Limb (tissue), 2 donors: ENCODE results near the gene KRT222.
A peak's percentile ranks its signal among the peaks of the same experiment; 100 is the strongest.

ENCODE experiments used
- DNase-seq, 2 donors: peaks; one replicate each; pipeline ENCODE4 v3.0.0-alpha.2; 2016; ENCODE audit errors: extremely low spot score in 2 of 2

KRT222 gene

GRCh38 chr17:40664582-40665333, at the start of gene KRT222:
TSS of gene KRT222 (minus strand) at chr17:40665177. CDS start at chr17:40665099, 78 bp downstream.
- no peak for DNase-seq

- no peak for DNase-seq
Observed at GRCh38 chr17:40714473-40714872, 49.5 kb upstream of the KRT222 start.

DNA sequence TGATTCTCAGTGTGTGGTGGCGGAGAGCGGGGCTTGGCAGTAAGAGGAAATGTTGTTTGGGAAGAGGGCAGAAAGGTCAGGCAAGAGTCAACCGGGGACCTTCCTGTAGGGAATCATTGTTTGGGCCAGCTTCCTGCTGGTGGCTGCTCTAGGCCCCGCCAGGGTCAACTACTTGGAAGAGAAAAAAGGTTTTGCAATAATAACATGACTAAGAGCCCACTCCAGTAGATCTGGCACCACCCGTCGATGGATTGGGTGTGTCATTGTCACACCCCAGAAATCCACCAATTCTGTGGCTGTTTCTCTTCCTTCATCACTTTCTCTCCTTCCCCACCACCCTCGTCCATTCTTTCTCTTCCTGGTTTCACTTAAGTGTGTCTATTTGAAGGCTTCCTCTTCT, 42.8 kb upstream of the KRT222 start:
- DNase-seq = no peak

- no peak for DNase-seq
Observed at GRCh38 chr17:40705584-40705983, 40.6 kb upstream of the KRT222 start.

DNA sequence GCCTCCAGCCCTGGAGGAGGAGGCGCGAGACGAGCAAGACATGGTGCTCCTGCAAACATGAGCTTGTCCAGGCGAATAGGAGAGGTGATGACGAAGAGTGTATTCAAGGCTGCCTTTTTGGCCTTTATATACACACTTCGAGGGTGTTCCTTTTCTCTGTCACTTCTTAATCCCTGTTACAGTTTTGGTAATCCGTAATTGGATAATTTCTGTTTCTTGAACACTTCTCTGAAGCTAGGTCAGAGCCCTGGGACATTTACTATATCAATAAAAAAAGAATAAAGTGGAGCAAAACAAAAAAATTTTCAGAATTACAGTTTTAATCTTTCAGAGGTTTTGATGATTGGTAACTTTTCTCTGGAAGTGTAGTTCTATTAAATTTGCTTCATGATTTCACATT, 38.7 kb upstream of the KRT222 start, which contains the start of gene KRT24:
Gene KRT24 (minus strand): TSS at position 101 of the 400 bp plus-strand sequence. CDS start 59 bp downstream, at position 42.
- no peak for DNase-seq

DNA sequence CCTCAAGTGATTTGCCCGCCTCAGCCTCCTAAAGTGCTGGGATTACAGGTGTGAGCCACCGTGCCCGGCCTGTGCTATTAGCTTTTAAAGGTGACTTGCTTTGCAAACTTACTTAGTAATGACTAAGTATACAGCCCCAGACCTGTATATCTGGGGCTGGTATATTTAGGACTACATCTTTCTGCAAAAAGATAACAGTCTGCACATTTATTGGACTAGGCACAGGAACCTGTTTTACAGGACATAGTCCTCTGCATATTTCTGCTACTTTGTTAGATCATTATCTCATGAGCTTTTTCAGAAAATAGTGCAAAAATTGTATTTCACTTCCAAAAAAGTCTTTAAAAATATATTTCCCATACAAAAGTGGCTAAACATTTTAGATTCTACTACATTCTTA, 37.3 kb upstream of the KRT222 start:
- no peak for DNase-seq

GRCh38 chr17:40699853-40700252, 34.9 kb upstream of the KRT222 start:
- DNase-seq = peak in 1 of 2 donors; percentile 42

DNA sequence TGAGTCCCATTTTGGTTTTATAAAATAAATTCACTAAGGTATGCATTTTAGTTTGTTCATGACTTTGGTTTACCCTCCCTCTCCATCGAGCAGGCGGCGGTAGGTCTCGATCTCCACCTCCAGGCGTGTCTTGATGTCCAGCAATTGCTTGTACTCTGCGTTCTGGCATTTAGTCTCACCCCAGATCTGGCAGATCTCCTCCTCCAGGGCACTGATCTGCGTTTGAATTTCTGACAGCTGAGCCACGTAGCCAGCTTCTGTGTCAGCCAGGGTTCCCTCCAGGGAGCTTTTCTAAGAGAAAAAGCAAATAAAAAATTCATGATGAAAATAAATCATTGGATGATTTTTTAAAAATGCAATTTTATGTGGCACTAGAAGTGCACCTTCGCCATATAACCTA, 34.4 kb upstream of the KRT222 start:
- DNase-seq = peak in 1 of 2 donors; percentile 37

- DNase-seq = no peak
Observed at GRCh38 chr17:40697297-40697696, 32.3 kb upstream of the KRT222 start.

DNA sequence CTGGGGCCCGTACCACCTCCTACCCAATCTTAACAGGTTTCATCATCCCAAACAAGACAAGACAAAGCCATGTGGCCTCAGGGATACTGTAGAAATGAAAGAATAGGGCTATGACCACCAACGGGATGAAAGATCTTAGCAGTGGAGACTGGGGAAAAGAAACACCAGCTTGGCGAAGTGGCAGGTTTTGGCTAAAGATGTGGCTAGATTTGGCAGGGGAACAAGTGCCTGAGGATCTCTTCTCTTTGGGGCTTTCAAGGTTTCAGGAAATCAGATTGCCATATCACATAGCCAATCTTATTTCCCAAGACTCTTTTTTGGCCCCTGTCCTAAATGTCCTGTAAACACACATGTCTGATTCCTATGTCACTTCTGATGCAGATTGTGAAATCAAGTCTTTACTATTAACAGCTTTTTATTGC, 31.7 kb upstream of the KRT222 start:
- DNase-seq = no peak

- no peak for DNase-seq
Observed at GRCh38 chr17:40695874-40696472, 31.0 kb upstream of the KRT222 start.

DNA sequence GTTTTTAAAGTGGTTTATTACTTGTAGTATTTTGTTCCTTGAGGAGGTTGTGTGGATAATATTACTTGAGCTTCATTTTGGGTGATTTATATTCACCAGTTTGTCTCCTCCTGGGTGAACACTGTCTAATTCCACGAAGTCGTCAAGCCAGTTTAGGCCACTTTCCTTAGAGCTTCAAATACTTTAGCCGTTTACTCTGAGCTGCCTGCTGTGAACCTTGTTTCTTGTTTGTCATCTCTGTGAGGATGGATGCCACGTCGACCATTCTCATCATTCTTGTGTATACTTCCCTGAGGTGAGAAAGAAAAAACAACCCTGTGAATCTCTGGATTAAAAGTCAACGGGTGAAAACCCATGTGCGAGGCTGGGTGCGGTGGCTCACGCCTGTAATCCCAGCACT, 29.6 kb upstream of the KRT222 start:
- DNase-seq = no peak

DNA sequence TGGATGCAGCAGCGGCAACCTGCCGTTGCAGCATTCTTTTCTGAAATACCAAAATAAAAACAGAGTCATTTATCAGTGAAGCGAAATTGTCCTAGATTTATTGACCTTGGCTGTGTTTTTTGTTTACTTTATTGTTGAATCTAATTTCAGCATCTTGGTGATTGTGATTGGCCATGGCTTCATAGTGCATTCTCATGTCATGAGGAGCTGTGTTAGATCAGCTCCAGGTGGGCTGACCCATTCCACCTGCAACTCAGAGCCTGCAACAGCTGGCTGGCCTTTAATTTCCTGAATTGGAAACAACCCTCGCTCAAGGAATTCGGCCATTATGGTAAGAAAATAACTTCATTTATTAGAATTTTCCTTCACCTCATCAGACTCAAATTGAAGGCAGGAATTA, 22.1 kb upstream of the KRT222 start:
- DNase-seq = no peak

DNA sequence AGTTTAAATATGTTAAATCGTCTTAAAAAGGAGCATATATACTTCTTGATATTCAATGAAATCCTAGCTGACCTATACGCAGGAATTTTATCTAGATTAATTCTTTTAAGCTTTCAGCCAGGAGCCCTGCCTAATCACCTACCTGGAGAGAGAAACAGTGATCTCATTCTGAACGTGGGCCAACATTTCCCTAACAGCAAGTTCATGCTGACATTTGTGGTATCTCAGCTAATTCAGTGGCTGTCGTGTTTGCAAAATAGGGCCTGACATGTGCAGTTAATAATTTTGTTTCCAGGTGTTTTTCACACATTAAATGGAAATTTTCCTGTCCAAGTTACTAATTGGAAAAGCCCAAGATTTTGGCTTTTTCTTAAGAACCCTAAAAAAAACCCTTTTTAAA, 21.2 kb upstream of the KRT222 start:
- no peak for DNase-seq

DNA sequence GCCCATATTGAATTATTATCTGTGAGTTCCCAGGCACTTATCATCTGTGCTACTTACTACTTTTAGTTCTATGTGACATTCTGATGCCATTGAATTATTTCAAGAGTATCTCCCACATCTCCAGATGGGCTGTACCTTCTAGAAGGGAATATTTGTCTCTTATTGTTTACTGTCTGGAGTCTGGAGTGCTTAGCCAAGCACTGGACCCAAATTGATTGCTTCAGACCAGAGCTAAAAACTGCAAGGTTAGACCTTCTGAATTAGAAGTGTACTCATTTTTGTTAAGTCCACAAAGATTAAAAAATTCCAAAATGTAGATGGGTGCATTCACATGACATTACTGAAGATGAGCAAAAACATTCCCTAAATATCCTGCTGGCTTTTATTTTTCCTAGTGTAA, 16.0 kb upstream of the KRT222 start:
- DNase-seq = no peak

DNA sequence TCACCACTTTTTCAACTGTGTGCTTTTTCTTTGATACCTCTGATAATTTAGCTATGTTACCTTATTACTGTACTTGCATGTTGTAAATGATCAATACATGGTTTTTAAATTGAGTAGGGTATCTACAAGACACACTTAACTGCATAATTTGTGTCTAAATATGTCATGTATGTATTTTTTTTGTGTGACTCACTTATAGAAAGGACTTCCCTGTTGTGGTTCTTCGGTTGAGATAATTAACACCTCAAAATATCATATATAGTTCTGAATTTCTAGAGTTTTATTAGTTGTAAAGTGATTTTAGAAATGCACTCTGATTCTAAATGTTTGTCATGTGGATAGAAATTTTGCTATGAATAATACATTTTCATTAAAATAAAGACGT, 14.5 kb upstream of the KRT222 start:
- no peak for DNase-seq

DNA sequence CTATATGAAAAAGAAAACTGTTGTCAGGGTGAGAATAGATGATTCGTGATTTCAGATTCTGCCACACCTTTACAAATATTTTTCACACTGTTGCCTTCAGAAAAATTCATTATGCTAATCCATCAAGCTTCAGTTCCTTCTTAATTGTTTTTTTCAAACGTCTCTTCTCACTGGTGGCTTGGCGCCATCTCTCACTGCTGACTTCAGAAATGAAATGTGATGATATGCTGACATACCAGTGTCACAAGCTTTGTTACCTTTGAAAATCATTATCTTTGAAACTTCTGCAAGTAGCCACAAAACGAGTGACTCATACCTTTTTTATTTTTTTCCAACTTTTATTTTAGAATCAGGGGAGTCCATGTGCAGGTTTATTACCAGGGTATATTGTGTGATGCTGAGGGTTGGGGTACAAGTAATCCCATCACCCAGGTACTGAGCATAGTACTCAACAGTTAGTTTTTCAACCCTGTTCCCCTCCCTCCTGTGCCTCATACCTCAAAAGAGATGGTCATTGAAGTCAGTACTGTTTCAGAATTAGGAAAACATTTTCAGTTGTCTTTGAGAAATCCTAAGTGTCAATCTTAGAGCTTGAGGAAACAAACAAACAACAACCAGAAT, 14.0 kb upstream of the KRT222 start:
- no peak for DNase-seq

DNA sequence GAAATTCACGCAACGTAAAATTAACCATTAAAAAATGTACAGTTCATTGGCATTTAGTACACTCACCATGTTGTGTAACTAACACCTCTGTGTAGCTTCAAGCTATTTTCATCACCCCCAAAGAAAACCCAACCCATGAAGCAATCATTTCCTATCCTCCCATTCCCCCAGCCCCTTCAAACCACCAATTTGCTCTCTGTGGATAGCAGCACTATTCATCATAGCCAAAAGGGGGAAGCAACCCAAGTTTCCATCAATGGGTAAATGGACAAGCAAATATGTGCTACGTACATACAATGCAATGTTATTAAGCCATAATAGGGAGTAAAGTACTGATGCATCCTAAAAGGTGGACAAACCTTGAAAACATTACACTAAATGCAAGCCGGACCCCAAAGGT, 10.9 kb upstream of the KRT222 start:
- no peak for DNase-seq

DNA sequence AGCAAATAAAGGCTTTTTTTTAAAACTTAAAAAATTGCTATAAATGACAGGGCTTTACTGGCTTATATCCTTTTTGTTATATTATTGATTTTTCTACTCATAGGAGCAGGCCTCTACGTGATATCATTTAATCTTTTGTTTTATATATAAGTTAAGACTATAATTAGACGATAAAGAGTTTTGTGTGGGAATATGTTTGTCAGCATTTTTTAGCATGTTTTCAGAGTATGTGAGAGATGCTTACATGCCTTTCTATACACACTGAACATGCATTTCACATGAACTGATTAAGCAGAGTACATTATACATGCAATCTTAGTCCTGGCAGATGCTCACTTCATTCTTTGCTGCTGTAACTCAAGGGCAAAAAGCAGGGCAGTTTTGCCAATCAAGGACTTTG, 7.7 kb upstream of the KRT222 start:
- no peak for DNase-seq

DNA sequence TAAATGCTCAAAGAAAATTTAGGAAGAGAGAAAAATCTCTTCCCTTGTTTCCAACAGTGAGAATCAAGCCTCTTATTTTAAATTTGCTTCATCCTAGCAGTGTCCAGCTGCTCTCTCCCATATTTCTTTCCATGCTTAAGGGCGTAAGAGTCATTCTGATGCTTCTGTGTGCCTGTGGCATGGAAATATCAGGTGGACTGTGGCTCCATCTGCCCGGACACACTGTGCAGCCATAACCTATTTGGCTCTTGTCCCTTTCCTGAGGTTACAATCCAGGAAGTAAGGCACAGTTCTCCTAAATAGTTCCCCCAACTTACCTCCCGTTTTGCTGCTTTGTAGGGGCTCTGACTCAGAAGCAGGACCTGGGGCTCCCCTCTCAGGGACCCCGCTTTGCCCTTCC, 6.3 kb upstream of the KRT222 start:
- DNase-seq = no peak

DNA sequence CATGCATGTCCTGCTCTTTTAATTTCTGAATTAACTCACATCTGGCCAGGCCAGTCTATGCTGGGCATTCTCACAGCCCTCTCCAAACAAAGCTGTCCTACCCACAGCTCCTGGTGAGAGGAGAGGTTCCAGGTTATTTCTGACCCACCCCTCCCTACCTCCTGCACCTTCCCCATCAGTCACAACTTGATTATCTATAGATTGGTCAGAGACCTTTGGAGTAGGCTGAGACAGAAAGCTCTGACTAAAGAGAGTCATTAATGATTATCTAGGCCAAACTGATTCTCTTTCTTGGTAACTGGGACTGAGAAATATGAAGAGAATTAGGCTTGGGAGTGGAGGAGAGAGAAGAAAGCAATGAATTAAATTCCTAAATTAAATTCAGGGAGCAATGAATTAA, 1.4 kb upstream of the KRT222 start:
- no peak for DNase-seq

GRCh38 chr17:40663252-40663651, 1.7 kb downstream of the KRT222 start:
- no peak for DNase-seq

DNA sequence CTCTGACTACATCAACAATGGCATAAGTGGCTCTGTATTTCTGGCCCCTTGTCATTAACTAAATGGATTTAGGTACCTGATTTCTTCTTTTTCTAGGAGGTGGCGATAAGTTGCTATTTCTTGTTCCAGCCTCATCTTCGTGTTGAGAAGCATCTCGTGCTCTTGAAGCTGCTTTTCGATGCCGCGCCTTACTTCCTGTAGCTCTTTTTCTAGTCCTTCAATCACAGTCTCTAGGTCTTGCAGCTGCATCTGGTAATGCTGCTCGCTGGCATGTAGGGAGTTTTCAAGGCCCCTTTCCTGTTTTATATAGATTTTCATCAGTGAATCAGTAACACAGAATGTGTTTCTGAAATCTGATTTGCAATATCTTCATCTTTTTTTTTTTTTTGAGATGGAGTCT, 5.1 kb downstream of the KRT222 start:
- DNase-seq = no peak
